Stimulated activated naive CD8-positive, alpha-beta T cell treated with anti-CD3 and anti-CD28 coated beads, Interleukin-15, Interleukin-2, amounts not matched to agents 100 U/mL and 50 U/mL, for 24 hours (primary cell): ENCODE results near the gene SCIN.
A peak's percentile ranks its signal among the peaks of the same experiment; 100 is the strongest.
"Not testable (repeated sequence)": the region's sequence is repeated elsewhere in the genome, so short reads cannot be mapped to it uniquely, and the experiment has no call there.

Experiments
- ATAC-seq: fragments of 150-1000 bp; cut with Tn5 transposase; one replicate; pipeline ENCODE4 v1.10.0; 2021
- DNase-seq: peaks from one replicate; pipeline ENCODE4 v3.0.0; 2021

The SCIN gene

DNA sequence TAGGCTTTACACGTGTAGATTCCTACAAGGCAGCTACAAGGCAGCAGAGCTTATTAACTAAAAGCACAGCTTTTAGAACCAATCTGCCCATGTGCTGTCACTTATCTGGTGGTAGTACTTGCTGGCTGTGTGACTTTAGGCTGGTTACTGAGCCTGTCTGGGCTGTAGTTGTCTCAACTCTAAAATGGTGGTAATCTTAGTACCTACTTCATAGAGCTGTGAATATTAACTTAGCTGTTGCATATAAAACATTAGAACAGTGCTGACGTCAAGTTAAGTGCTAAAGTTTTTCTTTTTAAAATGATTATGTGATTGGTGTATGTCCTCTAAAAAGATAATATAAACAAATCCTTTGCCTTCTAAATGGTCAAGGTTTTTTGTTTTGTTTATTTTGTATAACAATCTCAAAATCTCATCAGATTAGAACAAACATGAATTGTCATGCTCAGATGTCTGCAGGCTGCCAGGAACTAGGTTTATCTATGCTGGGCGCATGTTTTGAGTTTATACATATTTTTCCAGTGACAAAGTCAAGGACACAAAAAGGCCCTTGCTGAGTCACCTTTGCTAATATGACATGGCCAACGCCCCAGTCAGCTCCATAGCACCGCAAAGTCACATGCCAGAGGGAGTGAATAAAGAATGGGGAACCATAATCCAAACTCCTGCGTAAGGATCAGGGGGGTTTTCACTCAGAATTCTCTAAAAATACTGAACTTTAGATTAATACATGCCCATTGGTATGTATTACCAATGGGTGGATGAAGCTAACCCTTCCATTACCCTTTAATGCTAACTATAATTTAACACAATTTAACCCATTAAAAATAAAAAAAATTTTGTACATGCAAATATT lies 77.1 kb downstream of the SCIN start:
- DNase-seq (no peak), ATAC-seq (no peak)

DNA sequence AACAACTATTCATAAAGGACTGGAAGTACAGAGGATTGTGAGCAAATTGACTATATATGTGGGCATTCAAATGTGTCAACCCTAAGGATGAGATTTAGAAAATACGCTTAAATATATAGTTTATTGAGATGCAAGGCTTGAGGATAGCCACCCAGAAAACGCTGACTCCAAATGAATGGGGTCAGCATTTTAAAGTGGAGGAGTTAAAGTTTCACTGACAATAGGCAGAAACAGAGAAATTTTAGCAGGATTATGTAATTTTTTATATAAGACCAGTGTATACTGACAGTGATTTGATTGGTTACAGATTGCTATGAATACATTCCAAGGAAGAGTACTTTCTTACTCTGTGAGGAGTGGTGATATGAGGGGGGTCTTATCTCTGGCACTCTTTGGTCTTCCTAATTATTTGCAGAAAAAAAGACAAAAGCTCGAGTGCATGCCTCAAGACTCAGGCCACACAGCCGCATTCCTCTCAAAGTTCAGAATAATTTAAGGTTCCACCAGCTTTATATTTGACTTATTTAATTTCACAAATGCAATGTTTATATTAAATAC lies 78.3 kb downstream of the SCIN start:
- ATAC-seq = no peak
- DNase-seq = no peak

DNA sequence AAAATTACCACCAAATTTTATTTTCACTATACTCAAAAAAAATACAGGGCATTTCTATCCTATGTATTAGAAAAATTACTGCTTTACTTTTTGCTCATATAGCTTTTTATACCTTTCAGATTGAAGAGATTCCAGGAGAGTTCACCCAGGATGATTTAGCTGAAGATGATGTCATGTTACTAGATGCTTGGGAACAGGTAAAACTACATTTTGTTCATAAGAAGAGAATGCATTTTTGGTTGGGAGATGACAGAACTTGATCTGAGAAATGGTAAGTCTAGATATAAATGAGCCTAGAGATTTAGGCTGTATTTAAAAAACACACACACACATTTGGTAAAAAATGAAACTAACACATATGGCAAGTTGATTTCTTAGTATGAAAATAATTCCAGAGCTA lies 78.8 kb downstream of the SCIN start:
- no peak for ATAC-seq

DNA sequence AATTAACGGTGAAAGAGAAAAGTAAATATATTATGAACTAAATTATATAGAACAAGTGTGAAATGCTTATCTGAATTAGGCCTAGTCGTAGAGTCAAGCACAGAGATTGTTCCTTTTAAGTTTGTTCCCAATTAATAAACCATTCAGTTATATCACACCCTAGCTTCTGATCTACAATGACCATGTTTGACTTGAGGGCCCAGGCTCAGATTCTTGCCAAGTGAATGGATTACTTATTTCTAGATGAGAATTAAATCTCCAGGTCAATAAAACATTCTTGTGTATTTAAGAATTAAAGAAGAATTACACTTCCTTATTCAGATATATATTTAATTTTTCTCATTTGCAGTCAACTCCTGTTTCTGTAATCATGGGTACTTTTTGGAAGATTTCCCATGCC lies 79.6 kb downstream of the SCIN start:
- ATAC-seq (no peak), DNase-seq (no peak)

More for the DNA sequence above, 78.8 kb downstream of the SCIN start:
- no peak for DNase-seq

DNA sequence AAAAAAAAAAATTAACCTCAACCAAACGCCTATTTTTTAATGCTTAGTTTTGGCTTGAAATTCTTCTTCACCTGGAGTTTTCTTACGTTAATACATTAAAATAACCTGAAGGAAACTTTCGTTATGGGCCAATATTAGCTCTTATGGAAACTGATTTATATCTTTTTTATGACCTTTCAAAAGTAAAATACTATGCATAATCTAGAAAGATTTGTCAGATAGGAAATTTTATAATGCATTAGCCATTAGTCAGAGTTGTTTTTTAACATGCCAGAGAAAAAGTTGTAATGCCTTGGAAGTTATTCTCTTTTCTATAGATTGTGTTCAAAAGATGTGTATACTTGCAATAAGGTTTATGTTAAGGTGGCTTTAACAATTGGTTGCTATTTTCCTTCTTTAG lies 82.6 kb downstream of the SCIN start:
- no peak for ATAC-seq
- no peak for DNase-seq

DNA sequence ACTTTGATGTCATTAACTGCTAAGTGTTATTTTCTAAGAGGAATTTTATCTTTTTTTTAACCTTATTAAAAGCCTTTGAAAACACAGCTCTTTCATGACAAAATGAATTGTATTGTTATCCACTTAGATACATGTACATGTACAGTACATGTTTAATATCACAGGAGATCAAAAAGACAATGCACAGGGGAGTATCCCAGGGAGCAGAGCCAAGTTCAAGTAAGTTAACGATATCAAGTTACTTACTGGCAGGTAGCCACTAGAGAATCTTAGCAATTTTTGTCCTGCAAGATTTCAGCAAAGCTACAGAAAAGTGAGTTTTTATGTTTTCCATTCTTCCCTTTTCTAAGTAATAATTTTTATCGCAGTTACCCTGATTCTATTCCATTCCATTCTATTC lies 83.0 kb downstream of the SCIN start:
- no peak for DNase-seq
- ATAC-seq = no peak

DNA sequence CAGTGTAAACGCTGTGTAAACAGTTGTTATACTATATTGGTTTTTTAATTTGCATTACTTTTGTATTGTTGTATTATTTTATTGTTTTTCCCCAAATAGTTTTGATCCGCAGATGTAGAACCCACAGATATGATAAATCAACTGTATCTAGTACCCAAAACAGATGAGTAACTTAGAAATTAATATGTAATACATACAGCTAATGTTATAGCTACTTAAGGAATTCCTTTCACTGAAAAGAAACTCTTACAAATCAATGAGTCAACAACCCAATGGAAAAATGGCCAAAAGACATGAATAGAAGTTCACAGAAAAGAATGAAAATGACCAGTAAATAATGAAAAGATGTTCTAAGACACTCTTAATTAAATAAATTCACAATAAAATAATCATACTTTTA lies 84.6 kb downstream of the SCIN start:
- ATAC-seq (no peak), DNase-seq (no peak)

DNA sequence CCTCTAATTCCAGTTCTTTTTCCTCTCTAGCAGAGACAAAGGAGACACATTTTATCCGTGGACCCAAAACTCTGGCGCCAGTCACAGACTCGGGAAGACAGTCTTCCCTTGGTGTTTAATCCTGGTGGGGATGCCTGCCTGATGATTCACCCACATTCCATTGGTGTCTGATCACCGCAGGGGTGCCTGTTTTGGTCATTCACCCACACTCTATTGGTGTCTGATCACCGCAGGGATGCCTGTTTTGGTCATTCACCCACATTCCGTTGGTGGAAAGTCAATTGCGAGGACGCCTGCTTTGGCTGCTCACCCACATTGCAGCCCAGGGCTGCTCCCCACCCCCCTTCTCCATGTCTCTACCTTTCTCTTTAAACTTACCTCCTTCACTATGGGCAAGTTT lies 89.9 kb downstream of the SCIN start:
- DNase-seq = not testable (repeated sequence)

DNA sequence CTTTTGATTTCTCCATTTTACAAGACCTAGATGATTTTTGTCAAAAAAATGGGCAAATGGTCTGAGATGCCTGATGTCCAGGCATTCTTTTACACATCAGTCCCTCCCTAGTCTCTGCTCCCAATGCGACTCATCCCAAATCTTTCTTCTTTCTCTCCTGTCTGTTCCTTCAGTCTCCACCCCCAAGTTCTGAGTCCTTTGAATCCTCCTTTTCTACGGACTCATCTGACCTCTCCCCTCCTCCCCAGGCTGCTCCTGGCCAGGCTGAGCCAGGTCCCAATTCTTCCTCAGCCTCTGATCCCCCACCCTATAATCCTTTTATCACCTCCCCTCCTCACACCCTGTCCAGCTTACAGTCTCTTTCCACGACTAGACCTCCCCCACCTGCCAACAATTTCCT lies 90.5 kb downstream of the SCIN start:
- ATAC-seq, DNase-seq: not testable (repeated sequence)

More for the DNA sequence above, 89.9 kb downstream of the SCIN start:
- not testable (repeated sequence) for ATAC-seq

DNA sequence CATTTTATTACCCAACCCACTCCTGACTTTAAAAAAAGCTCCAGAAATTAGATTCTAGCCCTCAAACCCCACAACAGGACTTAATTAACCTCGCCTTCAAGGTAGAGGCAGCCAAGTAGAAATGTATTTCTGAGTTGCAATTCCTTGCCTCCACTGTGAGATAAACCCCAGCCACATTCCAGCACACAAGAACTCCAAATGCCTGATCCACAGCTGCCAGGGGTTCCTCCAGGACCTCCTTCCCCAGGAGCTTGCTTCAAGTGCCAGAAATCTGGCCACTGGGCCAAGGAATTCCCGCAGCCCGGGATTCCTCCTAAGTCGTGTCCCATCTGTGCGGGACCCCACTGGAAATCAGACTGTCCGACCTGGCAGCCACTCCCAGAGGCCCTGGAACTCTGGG lies 91.1 kb downstream of the SCIN start:
- DNase-seq = no peak
- ATAC-seq = no peak

DNA sequence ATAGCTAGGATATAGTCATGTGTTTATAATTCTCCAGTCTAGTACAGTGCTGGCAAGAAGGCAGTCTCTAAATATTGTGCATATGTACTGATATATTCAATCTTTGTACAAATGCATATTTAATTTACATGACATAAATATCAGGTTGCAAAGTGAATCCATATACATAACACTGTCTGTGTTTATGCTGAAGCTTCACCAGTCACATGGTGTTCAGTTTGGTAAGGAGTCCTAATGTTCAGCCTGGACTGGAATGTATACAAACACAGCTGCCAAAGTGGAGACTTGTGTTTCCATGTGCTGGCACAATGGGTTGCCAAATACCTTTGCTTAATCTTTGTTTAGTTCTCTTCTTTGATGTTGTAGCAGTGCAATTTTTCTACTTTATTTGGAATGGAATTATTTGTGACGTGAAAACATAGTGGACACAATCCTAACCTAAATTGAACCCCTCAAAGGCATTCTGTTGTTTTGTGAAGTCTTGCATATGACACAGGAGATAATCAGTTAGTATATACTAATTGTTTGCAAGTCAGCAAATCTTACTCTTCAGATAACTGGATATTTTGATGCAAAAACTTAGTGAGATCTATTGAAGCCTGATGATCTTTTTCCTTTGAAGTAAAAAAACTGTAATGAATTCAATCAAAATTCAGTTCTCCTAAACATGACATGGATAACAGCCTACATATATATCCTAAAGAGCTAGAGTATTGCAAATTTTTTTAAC lies 99.6 kb downstream of the SCIN start:
- DNase-seq (no peak), ATAC-seq (no peak)

DNA sequence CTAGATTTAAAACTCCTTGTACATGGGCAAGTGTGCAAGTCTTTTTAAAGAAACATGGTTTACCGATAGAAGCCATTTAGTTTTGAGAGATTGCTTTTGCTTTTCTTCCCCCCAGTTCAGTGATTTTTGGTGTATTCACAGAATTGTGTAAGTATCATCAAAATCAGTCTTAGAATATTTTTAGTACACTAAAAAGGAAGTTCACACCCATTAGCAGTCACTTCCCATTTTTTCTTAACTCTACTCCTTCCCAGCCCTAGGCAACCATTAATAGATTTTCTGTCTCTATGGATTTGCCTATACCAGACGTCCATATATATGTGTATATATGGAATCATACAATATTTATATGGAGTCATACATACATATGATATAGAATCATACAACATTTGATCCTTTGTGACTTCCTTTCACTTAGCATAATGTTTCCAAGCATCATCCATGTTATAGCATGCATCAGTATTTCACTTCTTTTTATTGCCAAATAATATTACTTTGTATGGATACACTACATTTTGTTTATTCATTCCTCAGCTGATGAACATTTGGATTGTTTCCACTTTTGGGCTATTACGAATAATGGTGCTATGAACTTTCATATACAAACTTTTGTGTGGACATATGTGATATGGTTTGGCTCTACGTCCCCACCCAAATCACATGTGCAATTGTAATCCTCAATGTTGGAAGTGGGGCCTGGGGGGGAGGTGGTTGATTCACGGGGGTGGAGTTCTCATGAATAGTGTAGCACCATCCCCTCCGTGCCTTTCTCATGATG lies 100.4 kb downstream of the SCIN start:
- DNase-seq (no peak), ATAC-seq (no peak)

DNA sequence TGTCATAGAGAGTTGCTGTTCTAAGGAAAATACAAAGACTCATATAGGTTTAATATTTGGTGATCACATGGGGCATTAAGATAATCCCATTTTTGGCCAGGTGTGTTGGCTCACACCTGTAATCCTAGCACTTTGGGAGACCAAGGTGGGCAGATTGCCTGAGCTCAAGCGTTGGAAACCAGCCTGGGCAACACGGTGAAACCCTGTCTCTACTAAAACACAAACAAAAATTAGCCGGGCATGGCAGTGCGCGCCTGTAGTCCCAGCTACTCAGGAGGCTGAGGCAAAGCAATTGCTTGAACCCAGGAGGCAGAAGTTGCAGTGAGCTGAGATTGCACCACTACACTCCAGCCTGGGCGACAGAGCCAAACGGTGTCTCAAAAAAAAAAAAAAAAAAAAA lies 102.9 kb downstream of the SCIN start:
- not testable (repeated sequence) for ATAC-seq, DNase-seq

DNA sequence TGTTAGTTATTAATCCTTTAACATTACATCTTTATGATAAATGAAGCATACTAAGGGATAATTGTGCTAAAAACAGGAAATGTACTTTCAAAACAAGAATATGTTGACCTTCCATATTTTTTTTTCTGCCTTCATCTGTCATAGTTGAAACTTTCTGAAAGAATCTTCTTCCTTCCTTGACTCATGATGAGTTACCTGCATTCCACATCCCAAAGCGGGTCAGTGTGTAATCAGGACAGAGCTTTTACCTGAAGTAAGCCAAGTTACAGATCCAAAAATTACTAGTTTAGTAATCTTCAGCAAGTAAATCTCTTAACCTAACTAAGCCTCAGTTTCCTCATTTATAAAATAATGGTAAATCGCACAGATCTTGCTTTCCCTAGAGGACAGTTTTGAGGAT lies 103.5 kb downstream of the SCIN start:
- ATAC-seq = no peak
- no peak for DNase-seq

DNA sequence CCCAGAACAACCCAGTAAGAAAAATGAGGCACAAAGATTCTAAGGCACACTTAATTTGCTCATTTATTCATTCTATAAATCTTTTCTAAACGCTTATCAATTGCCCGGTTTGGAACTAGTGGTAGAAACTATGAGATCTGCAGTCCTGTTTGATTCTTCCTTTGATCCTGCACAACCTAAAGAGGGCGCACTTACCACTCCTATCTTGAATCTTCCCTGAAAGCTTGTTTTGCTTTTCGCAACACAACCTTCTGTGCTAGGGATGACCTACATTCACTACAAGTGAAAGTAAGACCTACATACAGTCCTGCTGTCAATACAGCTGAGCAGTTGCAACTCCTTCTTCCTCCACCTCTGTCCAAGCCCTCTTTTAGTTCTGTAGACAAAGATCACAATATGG lies 104.3 kb downstream of the SCIN start:
- ATAC-seq (peak; percentile 43), DNase-seq (peak; percentile 21)

DNA sequence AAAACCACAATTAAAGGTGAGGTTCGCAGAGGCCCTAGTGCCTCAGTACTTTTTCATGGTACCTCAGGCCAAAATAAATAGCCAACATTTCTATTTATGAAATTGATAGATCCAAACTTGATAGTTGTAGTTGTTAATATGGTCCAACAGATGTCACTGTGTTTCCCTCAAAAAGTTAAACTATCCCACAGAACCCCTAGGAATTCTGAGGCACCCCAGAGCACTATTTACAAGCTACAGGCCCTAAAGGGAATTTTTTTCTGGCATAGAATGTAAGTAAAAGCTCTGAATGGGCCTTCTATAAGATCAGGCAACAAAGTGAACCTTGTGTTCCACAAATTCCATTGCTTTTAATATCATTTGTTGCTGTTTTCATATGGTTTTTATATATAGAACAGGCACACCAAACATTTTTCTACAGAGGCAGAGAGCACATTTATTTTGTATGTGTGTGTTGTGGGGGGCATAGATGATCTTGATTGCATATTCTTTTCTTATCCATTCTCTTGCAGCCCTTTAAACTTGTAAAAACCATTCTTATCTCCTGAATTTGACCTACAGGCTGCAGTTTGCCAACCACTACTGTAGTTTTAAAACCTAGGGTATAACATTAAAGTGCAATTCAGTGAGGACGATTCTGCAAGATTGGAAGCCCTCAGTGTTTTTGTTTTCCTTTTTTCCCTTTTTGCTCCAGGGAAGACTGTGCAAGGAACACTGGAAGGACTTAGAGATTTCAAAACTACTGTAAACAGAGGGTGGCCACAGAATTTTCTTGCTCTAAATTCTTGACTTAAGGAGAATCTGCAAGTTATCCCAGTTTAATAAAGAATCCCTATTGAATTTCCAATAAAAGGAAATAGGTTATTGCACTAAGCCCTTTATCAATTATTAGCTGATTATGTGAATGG lies 113.4 kb downstream of the SCIN start:
- ATAC-seq = no peak
- no peak for DNase-seq

DNA sequence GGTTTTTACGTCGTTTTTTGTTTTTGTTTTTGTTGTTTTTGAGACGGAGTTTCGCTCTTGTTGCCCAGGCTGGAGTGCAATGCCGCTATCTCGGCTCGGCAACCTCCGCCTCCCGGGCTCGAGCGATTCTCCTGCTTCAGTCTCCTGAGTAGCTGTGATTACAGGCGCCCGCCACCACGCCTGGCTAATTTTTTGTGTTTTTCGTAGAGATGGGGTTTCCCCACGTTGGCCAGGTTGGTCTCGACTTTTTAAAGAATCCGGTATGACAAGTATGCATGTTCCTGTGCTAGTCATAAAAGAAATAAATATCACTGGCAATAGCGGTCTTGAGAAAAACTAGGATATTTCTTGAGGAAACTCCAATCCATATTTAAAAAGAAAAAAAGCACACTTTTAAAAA lies 114.2 kb downstream of the SCIN start:
- DNase-seq = no peak
- no peak for ATAC-seq

DNA sequence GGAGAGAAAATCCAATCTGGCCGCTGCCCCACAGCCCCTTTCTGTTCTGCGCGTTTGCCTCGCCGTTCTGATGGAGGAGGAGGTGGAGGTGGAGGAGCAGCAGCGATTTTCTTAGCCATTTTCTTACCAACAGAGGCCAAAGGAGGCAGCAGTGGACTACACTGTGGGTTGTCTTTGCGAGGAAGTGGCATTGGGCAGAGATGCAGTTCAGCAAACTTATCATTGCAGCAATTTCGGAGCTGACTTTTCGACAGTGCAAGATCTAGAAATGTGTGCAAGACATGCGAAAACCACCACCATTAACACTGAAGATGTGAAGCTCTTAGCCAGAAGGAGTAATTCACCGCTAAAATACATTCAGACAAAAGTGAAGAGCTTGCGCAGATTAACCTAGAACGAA lies 115.0 kb downstream of the SCIN start:
- ATAC-seq = no peak
- DNase-seq = peak; percentile 23

DNA sequence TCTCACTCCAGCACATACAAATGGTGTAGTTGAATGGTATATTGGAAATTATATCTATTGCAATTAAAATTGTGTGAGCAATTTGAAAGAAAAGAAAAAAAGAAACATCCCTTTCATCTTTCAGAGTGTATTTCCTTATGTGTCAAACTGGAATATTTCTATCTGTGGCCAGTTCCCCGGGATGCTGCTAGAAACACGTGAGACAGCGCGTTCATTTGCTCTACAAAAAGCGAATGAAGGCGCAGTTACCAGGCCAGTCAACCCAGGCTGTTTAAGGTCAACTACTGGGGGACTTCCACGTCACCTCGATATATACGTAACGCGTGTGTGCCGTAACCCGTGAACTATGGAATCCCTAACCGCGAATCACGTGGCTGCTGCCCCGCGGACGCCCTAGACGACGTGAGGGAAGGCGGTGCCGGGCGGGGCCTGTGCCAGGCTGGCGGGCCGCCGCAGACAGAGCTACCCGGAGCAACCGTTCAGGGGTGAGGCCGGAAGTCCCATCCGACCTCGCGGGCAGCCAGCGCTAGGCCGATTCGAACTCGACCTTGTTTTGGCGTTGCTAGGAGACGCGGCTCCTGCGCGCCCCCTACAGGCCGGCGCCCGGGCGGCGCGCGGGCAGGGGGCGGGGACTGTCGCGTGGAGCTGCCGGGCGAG lies 115.8 kb downstream of the SCIN start:
- ATAC-seq = peak; percentile 95

DNA sequence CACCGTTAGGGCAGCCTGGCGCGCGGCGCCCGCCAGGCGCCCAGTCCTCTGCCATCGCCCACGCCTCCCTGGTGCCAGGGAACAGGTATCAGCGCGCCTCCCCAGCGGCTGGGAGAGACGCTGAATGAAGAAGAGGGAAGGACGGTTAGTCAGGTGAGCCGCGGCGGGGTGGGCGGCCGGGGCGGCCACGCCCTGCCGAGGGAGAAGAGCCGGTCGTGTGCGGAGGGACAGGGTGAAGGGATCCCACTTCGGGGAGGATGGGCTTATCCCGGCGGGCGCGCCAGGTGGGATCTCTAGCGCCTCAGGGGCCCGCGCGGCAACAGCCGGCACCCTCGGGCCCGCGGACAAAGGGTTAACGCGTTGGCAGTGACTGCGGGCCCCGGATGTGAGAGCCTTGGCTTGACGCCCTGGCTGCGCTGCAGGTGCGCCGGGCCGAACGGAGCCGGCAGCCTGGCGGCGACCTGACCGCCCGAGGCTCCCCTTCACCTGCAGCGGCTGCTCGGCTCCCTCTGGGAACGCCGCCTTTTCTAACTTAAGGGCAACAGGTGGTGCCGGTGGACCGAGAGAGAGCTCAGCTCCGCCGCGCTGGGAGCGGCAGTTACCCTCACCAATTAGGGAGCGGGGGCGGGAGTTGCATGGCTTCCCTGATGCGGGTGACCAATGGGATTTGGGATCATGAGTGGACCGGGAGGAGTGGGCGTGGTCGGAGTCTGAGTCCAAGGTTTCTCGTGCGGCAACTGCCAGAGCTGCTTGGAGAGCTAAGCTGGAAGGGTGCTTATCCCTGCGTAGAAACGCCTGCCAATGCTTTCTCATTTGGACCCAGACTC lies 116.6 kb downstream of the SCIN start, which contains the start of gene ARL4A:
Gene ARL4A, plus strand, starts transcription at position 743 of the 827 bp plus-strand sequence. CDS start 622 bp downstream, outside the sequence.
- peak; percentile 69 for ATAC-seq
- DNase-seq = peak; percentile 93

More for the DNA sequence above, 115.8 kb downstream of the SCIN start:
- peak; percentile 95 for DNase-seq
